Upper lobe of left lung (tissue), 6 donors: ENCODE data around the gene MUC6. TPM values are rescaled to one million over a fixed set of nuclear protein-coding genes. Genes with fewer than 3 reads are reported as not detected.

ENCODE experiments used
- ATAC-seq, 2 donors: fragments of 200-7000 bp; cut with Tn5 transposase; one replicate each; pipeline ENCODE4 v1.9.1; 2022; ENCODE audit warnings: mild to moderate bottlenecking in 2 of 2, moderate library complexity in 2 of 2; ENCODE audit not compliant: low FRiP score in 2 of 2
- DNase-seq, 2 donors: peaks; one replicate each; pipeline ENCODE4 v3.0.0-alpha.2; 2019 to 2020
- H3K27ac ChIP-seq, 4 donors: fragments of 200-600 bp; sonication (generic); one replicate each; pipeline ENCODE4 v1.5.1; 2016 to 2019
- H3K27me3 ChIP-seq, 4 donors: fragments of 200-600 bp; sonication (generic); one replicate each; pipeline ENCODE4 v1.5.1; 2017 to 2019
- H3K36me3 ChIP-seq, 4 donors: fragments of 200-600 bp; sonication (generic); one replicate each; pipeline ENCODE4 v1.5.1; 2016 to 2019
- H3K4me1 ChIP-seq, 4 donors: fragments of 200-600 bp; sonication (generic); one replicate each; pipeline ENCODE4 v1.5.1; 2018 to 2019
- H3K4me3 ChIP-seq, 4 donors: fragments of 200-600 bp; sonication (generic); one replicate each; pipeline ENCODE4 v1.5.1; 2017 to 2019; ENCODE audit warnings: mild to moderate bottlenecking in 2 of 4, moderate library complexity in 1 of 4
- H3K9me3 ChIP-seq, 4 donors: fragments of 200-600 bp; sonication (generic); one replicate each; pipeline ENCODE4 v1.5.1; 2018 to 2019
- EP300 ChIP-seq, 4 donors: sonication (generic); formaldehyde crosslinking; IDR thresholded peaks; one replicate each; pipeline ENCODE4 v1.5.1; 2017; ENCODE audit warnings: antibody characterized with exemption in 4 of 4, control low read depth in 2 of 4
- POLR2A ChIP-seq, 4 donors: fragments of 450-650 bp; IDR thresholded peaks; one replicate each; pipeline ENCODE4 v1.5.1; 2016 to 2017; ENCODE audit warnings: antibody characterized with exemption in 4 of 4, mild to moderate bottlenecking in 2 of 4
- POLR2AphosphoS5 ChIP-seq, 2 donors: sonication (generic); formaldehyde crosslinking; IDR thresholded peaks; one replicate each; pipeline ENCODE4 v1.5.1; 2017; ENCODE audit warnings: antibody characterized with exemption in 2 of 2
- WGBS, 2 donors: methylation state at CpG; one replicate each; pipeline ENCODE4 v1.1.5; 2017 to 2018; 5-methylcytosine and 5-hydroxymethylcytosine counted together
- total RNA-seq, 6 donors: library from RNA; depleted of rRNA in 4 of 6; stranded (reverse); fragments of >200 nt in 4 of 6; gene quantifications; one replicate each; pipeline versions ENCODE4 v1.1.0 to v1.2.1, GENCODE V29; 2016 to 2021
- TF ChIP-seq, protein P1 (sequence below), 6 experiments: fragments of 450-650 bp in 4 of 6; fragments of 200-600 bp in 2 of 6; sonication (generic) in 2 of 6; IDR thresholded peaks; one replicate each; pipeline ENCODE4 v1.5.1; 2016 to 2019; ENCODE audit warnings: antibody characterized with exemption in 6 of 6
- donor health status: DM: no; HTN: no; CAD: no; lungs with moderate emphysema.
- donor health status: DM: no; HTN: yes; CAD: no; lungs with severe emphysema.

Gene MUC6
- total RNA-seq, 6 donors from 2014 or later: 0.06 to 4.2 (median 0.51) TPM; not detected in 3

DNA sequence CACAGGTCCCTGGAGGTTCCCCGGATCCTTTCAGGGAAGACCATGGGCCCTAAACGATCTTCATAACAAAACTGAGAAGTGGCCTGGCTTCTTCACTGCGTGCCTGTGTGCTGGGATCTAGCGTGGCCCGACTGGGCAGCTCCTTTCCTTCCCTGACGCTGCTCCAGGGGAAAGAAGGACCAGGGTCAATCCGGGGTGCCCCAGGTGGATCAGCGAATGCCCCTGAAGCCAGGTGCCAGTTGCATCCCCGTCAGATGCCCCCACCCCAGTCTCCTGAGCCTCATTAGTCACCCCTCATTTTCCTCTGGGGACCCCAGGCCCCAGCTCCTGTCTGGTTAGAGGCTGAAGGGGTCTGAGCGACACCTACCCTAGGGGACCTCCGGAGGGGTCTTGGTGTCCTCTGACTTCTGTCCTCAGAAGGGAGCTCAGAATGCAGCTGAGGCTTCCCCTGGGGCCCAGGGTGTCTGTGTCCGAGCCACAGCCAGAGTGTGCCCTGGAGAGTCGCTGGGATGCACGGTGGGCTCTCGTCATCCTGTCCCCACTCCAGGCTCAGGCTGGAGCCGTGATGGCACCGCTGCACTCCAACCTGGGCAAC lies 18.7 kb upstream of the MUC6 start:
- Histone ChIP-seq H3K27me3 (peaks cover 0 to 2% (median 0%) of the 10 kb centered on the region in 4 donors), H3K9me3 (no peaks in the 10 kb centered on the region), H3K4me1 (peaks cover 0 to 14% (median 7%) of the 10 kb centered on the region in 4 donors), H3K36me3 (no peaks in the 10 kb centered on the region), H3K4me3 (no peak overlapping the region), H3K27ac (no peak overlapping the region)
- TF ChIP-seq POLR2A (IDR thresholded peaks at IDR 0.05) (no peak), POLR2AphosphoS5 (IDR thresholded peaks at IDR 0.05) (no peak), EP300 (IDR thresholded peaks at IDR 0.05) (no peak)
- TF ChIP-seq, protein P1, sequence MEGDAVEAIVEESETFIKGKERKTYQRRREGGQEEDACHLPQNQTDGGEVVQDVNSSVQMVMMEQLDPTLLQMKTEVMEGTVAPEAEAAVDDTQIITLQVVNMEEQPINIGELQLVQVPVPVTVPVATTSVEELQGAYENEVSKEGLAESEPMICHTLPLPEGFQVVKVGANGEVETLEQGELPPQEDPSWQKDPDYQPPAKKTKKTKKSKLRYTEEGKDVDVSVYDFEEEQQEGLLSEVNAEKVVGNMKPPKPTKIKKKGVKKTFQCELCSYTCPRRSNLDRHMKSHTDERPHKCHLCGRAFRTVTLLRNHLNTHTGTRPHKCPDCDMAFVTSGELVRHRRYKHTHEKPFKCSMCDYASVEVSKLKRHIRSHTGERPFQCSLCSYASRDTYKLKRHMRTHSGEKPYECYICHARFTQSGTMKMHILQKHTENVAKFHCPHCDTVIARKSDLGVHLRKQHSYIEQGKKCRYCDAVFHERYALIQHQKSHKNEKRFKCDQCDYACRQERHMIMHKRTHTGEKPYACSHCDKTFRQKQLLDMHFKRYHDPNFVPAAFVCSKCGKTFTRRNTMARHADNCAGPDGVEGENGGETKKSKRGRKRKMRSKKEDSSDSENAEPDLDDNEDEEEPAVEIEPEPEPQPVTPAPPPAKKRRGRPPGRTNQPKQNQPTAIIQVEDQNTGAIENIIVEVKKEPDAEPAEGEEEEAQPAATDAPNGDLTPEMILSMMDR (IDR thresholded peaks at IDR 0.05): no peak
- ATAC-seq (no peak), DNase-seq (no peak)
- WGBS, 2 donors: 90 to 91% methylated on average over 10 to 17 of the region's 17 CpGs

DNA sequence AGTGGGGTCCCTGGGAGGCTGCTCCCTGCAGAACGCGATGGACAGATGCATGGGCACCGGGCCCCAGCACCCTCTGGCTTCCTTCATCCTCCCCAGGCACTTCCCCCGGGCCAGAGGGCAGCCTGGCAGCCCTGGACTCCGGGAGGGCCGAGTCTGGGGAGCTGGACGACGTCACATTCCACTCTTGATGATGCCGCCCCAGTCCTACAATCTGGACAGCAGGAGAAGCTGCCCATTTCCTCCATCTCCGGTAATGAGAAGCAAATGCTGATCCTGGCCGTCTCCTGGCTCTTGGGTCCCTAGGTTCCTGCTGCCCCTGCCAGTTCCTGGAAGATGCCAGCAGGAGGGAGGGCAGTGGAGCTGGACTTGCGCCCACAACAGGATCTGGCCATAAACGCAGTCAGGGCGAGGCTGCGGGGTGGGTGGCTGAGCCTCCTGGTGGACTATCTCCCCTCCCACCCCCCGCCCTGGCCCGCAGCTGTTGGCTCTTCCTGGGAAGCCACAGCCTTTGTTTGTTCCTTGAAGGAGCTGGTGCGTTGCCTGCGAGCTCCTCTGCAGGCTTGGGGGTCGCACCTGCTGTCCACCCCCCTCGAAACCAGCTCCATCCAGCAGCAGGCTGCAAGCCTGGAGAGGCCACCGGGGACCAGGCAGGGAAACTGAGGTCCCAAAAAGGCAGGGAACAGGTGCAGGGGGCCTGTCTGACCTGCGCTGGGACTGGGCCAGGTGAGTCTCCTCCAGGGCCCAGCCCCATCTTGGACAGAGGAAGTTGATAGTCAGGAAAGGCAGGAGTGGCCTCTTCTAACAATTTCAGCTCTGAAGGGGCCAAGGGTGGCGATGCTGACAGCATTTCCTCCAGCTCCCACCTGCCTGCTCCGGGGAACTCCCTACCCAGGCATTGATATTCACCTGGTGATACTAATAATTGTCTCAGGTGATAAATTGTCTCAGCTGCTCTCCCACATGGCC lies 17.9 kb upstream of the MUC6 start:
- WGBS, 2 donors: 59 to 64% methylated on average over 17 to 18 of the region's 25 CpGs

DNA sequence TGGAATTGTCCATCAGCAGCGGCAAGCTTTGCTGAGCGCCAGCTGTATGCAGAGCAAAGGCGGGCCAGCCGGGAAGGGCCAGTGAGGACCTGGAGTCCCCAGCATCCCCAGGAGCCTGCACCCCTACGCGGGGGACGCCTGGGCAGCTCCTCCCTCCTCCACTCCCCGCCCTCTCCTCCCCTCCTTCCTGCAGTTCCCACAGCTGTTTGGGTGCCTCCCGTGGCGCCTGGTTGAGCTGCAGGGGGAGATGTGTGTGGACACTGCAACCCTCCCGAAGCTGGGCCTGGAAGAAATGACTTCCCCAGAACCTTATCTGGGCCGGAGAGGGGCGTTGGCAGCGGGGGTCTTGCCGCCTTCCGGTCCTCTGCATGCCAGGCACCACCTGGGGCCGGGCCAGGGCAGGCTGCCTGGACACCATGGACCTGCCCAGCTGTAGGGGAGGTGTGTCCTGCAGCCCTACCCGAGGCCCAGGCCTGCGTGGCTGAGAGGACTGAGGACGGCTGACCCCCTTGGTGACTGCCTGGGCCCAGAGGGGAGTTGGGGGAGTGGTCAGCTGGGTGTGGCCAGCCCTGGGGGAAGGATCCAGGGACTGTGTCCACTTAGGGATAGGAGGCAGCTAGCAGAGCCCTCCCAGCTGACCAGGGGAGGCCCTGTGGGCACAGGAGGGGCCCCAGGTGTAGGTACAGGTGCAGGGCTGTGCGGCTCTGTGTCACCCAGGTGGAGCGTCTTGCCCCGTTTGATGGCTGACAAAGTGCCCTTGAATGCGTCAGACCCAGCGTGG lies 16.8 kb upstream of the MUC6 start:
- ATAC-seq (no peak), DNase-seq (peak in 1 of 2 donors; percentile 69)
- no peaks in the 10 kb centered on the region for H3K9me3 ChIP-seq
- no peaks in the 10 kb centered on the region for H3K36me3 ChIP-seq
- no peak overlapping the region for H3K27ac ChIP-seq
- H3K27me3 ChIP-seq: peaks cover 0 to 7% (median 0%) of the 10 kb centered on the region in 4 donors
- H3K4me1 ChIP-seq: peaks cover 5 to 14% (median 7%) of the 10 kb centered on the region in 4 donors
- H3K4me3 ChIP-seq: no peak overlapping the region
- 65 to 80% methylated on average over 9 to 21 of the region's 25 CpGs for WGBS, 2 donors
- TF ChIP-seq, protein P1 (IDR thresholded peaks at IDR 0.05): no peak
- TF ChIP-seq POLR2AphosphoS5 (IDR thresholded peaks at IDR 0.05): no peak
- no peak for TF ChIP-seq EP300 (IDR thresholded peaks at IDR 0.05)
- no peak for TF ChIP-seq POLR2A (IDR thresholded peaks at IDR 0.05)

More for the DNA sequence above, 17.9 kb upstream of the MUC6 start:
- ATAC-seq (no peak), DNase-seq (peak in 1 of 2 donors; percentile 63)
- Histone ChIP-seq H3K36me3 (no peaks in the 10 kb centered on the region), H3K9me3 (no peaks in the 10 kb centered on the region), H3K4me3 (no peak overlapping the region), H3K27ac (no peak overlapping the region), H3K27me3 (peaks cover 0 to 7% (median 0%) of the 10 kb centered on the region in 4 donors), H3K4me1 (peaks cover 5 to 14% (median 7%) of the 10 kb centered on the region in 4 donors)
- no peak for TF ChIP-seq EP300 (IDR thresholded peaks at IDR 0.05)
- TF ChIP-seq, protein P1 (IDR thresholded peaks at IDR 0.05): no peak
- TF ChIP-seq POLR2AphosphoS5 (IDR thresholded peaks at IDR 0.05): no peak
- no peak for TF ChIP-seq POLR2A (IDR thresholded peaks at IDR 0.05)

DNA sequence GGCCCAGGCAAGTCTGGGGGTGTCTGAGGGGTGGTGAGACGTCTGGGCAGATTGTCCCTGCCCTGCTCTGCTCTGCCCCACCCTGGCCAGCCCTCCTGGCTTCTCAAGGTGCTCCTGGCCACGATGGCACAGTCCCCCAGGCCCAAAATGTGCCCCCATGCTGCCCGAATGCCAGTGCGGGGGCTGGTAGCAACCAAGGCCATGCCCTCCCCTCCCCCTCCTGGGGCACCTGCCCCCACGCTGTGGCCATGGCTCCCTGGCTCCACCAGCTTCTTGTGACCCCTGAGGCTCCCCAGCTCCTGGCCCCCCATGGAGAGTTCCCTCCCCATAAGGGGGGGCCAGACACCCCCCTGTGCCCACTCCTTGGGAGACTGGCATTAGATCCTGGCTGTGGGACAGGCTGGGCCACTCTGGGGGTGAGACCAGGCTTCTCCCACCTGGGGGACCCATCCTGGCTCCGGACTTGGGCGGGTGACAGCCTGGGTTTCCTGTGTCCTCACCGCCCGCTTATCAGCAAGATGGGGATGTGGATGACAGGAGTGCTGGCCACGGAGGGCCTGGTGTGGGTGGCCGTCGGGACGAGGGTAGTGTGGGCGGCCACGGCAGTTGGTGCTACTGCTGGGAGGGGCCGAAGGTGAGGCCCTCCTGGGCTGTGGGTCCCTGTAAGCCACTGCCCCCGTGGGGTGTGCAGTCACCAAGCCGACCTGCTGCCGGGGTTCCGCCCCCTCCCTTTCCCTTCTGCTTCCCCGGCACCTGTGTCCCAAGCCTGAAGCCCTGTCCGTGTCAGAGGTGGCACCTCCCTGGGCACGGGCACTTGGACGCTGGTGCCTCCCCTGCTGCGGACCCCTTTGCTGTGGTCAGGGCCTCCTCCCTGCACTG lies 15.9 kb upstream of the MUC6 start:
- H3K27me3 ChIP-seq: peaks cover 0 to 7% (median 0%) of the 10 kb centered on the region in 4 donors
- TF ChIP-seq EP300 (IDR thresholded peaks at IDR 0.05) (no peak), POLR2A (IDR thresholded peaks at IDR 0.05) (no peak), POLR2AphosphoS5 (IDR thresholded peaks at IDR 0.05) (no peak)
- TF ChIP-seq, protein P1 (IDR thresholded peaks at IDR 0.05): no peak
- 71 to 83% methylated on average over 6 to 24 of the region's 25 CpGs for WGBS, 2 donors
- H3K36me3 ChIP-seq: no peaks in the 10 kb centered on the region
- H3K4me3 ChIP-seq: no peak overlapping the region
- no peaks in the 10 kb centered on the region for H3K9me3 ChIP-seq
- H3K27ac ChIP-seq: no peak overlapping the region
- no peak for ATAC-seq
- peak in 1 of 2 donors; percentile 72 for DNase-seq
- H3K4me1 ChIP-seq: peaks cover 5 to 14% (median 7%) of the 10 kb centered on the region in 4 donors
